A549 (cell line): ENCODE results near the gene P2RX6. TPM values are rescaled to one million over a fixed set of nuclear protein-coding genes. Genes with fewer than 3 reads are reported as not detected.

Experiments used
- ATAC-seq, 2 experiments: fragments of 200-7000 bp in 1 of 2; fragments of >200 bp in 1 of 2; cut with Nextera tagmentation in 1 of 2; cut with Tn5 transposase in 1 of 2; 3 replicates each; pipeline versions ENCODE4 v1.8.0 to v1.9.1; 2018 to 2020; ENCODE audit warnings: mild to moderate bottlenecking in 1 of 2, moderate library complexity in 1 of 2
- CTCF ChIA-PET: fragments of 300-600 bp; sonication (Branson Sonifier 250); formaldehyde crosslinking; extraction: SDS; loops from one replicate; lab custom pipeline; 2021; ENCODE audit warnings: antibody characterized with exemption, inconsistent platforms; lab: Yijun Ruan, JAX
- POLR2A ChIA-PET: fragments of 350-600 bp; formaldehyde crosslinking; extraction: SDS; loops from one replicate; lab custom pipeline; 2021; ENCODE audit warnings: antibody characterized with exemption, inconsistent platforms; lab: Yijun Ruan, JAX
- DNase-seq, 2 experiments: peaks; one replicate each; pipeline versions ENCODE4 v3.0.0 to v3.0.0-alpha.2; 2011 to 2016; ENCODE audit warnings: low read depth in 1 of 2, low spot score in 1 of 2
- FAIRE-seq: peaks from 2 replicates; lab custom pipeline; 2011; peaks lifted over from hg19 to GRCh38; lab: Jason Lieb, UNC
- H3K27ac ChIP-seq, 2 experiments: fragments of >200 bp; sonication (Bioruptor Twin); formaldehyde crosslinking; 3 replicates each; pipeline ENCODE4 v1.5.1; 2016 to 2017
- H3K4me1 ChIP-seq: fragments of >200 bp; sonication (Bioruptor Twin); formaldehyde crosslinking; 3 replicates; pipeline ENCODE4 v1.6.1; 2016
- H3K4me2 ChIP-seq: fragments of >200 bp; sonication (Bioruptor Twin); formaldehyde crosslinking; 3 replicates; pipeline ENCODE4 v1.6.1; 2016
- H3K4me3 ChIP-seq: fragments of >200 bp; sonication (Bioruptor Twin); formaldehyde crosslinking; 3 replicates; pipeline ENCODE4 v1.5.1; 2016
- H3K9me3 ChIP-seq: fragments of >200 bp; sonication (Bioruptor Twin); formaldehyde crosslinking; 3 replicates; pipeline ENCODE4 v1.6.1; 2016
- ATOH8 ChIP-seq: fragments of 250-450 bp; sonication (Bioruptor Pico); IDR thresholded peaks from 2 replicates; pipeline ENCODE4 v1.5.0; 2020; ENCODE audit warnings: low read depth, mild to moderate bottlenecking, moderate library complexity
- E2F6 ChIP-seq: IDR thresholded peaks from 2 replicates; pipeline ENCODE4 v1.6.1; 2012; ENCODE audit warnings: low read depth, borderline replicate concordance
- HMGXB4 ChIP-seq: fragments of 250-450 bp; sonication (Bioruptor Pico); IDR thresholded peaks from 2 replicates; pipeline ENCODE4 v1.5.0; 2021; ENCODE audit warnings: mild to moderate bottlenecking, moderate library complexity, borderline replicate concordance
- HOXB13 ChIP-seq: fragments of 250-450 bp; sonication (Bioruptor Pico); IDR thresholded peaks from 2 replicates; pipeline ENCODE4 v1.5.0; 2020; ENCODE audit warnings: low read depth, mild to moderate bottlenecking, moderate library complexity
- KDM1A ChIP-seq: fragments of 200-600 bp; sonication (generic); IDR thresholded peaks from 2 replicates; pipeline ENCODE4 v1.6.1; 2016; ENCODE audit warnings: low read depth, mild to moderate bottlenecking
- MAFK ChIP-seq: fragments of 450-650 bp; IDR thresholded peaks from 2 replicates; pipeline ENCODE4 v1.6.1; 2014; ENCODE audit not compliant: partially characterized antibody
- MAX ChIP-seq: IDR thresholded peaks from 2 replicates; pipeline ENCODE4 v1.6.1; 2012
- RCOR1 ChIP-seq: fragments of 150-350 bp; IDR thresholded peaks from 2 replicates; pipeline ENCODE4 v1.6.1; 2014; ENCODE audit warnings: antibody characterized with exemption, low read length, low read depth
- SREBF2 ChIP-seq: fragments of 450-650 bp; IDR thresholded peaks from 2 replicates; pipeline ENCODE4 v1.6.1; 2014; ENCODE audit warnings: mild to moderate bottlenecking, moderate library complexity
- TFCP2L1 ChIP-seq: fragments of 250-450 bp; sonication (Bioruptor Pico); IDR thresholded peaks from 2 replicates; pipeline ENCODE4 v1.5.0; 2021; ENCODE audit warnings: mild to moderate bottlenecking
- USF2 ChIP-seq: fragments of 450-650 bp; IDR thresholded peaks from 2 replicates; pipeline ENCODE4 v1.6.1; 2014; ENCODE audit warnings: antibody characterized with exemption
- ZC3H11A ChIP-seq: fragments of 450-650 bp; IDR thresholded peaks from 2 replicates; pipeline ENCODE4 v1.6.1; 2014; ENCODE audit warnings: antibody characterized with exemption, mild to moderate bottlenecking
- ZNF302 ChIP-seq: fragments of 250-450 bp; sonication (Bioruptor Pico); IDR thresholded peaks from 2 replicates; pipeline ENCODE4 v1.9.0; 2021; ENCODE audit warnings: inconsistent platforms, mild to moderate bottlenecking, moderate library complexity
- ZSCAN20 ChIP-seq: fragments of 250-450 bp; sonication (Bioruptor Pico); IDR thresholded peaks from 2 replicates; pipeline ENCODE4 v1.8.0; 2022; ENCODE audit warnings: mild to moderate bottlenecking, moderate library complexity
- WGBS: methylation state at CpG from one replicate; pipeline ENCODE4 v1.1.6; 2017; ENCODE audit errors: missing lambda C conversion rate; 5-methylcytosine and 5-hydroxymethylcytosine counted together
- polyA plus RNA-seq, 4 experiments: library from polyadenylated mRNA; depleted of rRNA in 3 of 4; stranded (reverse); fragments of >200 nt; fragmentation: RNase III in 1 of 4; extraction: RNeasy Plus Mini Kit Qiagen cat#74134 plus additional on column Dnase treatment in 1 of 4; gene quantifications; 2 replicates in 3 of 4; 3 replicates in 1 of 4; pipeline ENCODE4 v1.2.3, GENCODE V29; 2011 to 2017

P2RX6 gene
- polyA plus RNA-seq, 2 of the 4 experiments (the other 2 are of a cell fraction), result 0.67 to 0.92 TPM

GRCh38 chr22:21013657-21014201 lies 1.2 kb upstream of the P2RX6 start (continued):
- TF ChIP-seq SREBF2, result no peak
- no peak for TF ChIP-seq ATOH8 (CRISPR knock-in tag)

GRCh38 chr22:21014202-21014725 lies 701 bp upstream of the P2RX6 start:
- CTCF ChIA-PET, result interaction anchor here (1.1 to 1.4 kb wide), 2 partner anchors 88 to 90 kb away, joined by 3 read pairs; no protein-coding TSS in a partner anchor
- Histone ChIP-seq H3K27ac (peak overlapping the region; percentile 68 to 80), H3K4me2 (peak overlapping the region; percentile 98)
- POLR2A ChIA-PET, result interaction anchor here (2.6 kb wide), 1 partner anchor 12 kb away, joined by 8 read pairs; the partner anchor contains the start of gene THAP7
- TF ChIP-seq MAX (peak; percentile 43), ZNF302 (CRISPR knock-in tag) (no peak), E2F6 (peak; percentile 28; the same call in 1 of the 2 replicates), HOXB13 (no peak)
- TF ChIP-seq, all 56 proteins: peak for 2
- DNase-seq, result peak; percentile 70 to 74
- no peak for FAIRE-seq
- Histone ChIP-seq H3K4me3 (peak overlapping the region; percentile 44), H3K9me3 (no peaks in the 10 kb centered on the region), H3K4me1 (peaks cover 18% of the 10 kb centered on the region)
- peak; percentile 77 to 92 for ATAC-seq
- WGBS, result 6% methylated on average over 13 of the region's 40 CpGs

- Histone ChIP-seq H3K9me3 (no peaks in the 10 kb centered on the region), H3K27ac (peak overlapping the region; percentile 68 to 80; a peak in 5 of 6 replicates), H3K4me2 (peak overlapping the region; percentile 98), H3K4me3 (no peak overlapping the region), H3K4me1 (peaks cover 18% of the 10 kb centered on the region)
- ATAC-seq (no peak), FAIRE-seq (no peak), DNase-seq (no peak)
- POLR2A ChIA-PET, result interaction anchor here (2.6 kb wide), 1 partner anchor 14 kb away, joined by 8 read pairs; the partner anchor contains the start of gene THAP7
- CTCF ChIA-PET, result interaction anchor here (0.7 to 1.4 kb wide), 4 partner anchors 48 to 89 kb away, joined by 3 to 4 read pairs (median 3); no protein-coding TSS in a partner anchor
- TF ChIP-seq KDM1A (no peak), ZSCAN20 (CRISPR knock-in tag) (no peak), HMGXB4 (CRISPR knock-in tag) (no peak), MAFK (no peak), ZNF302 (CRISPR knock-in tag) (no peak), USF2 (no peak), ZC3H11A (no peak), SREBF2 (no peak), RCOR1 (no peak), TFCP2L1 (CRISPR knock-in tag) (no peak)
- 89% methylated on average over 8 of the region's 10 CpGs for WGBS
These were observed 571 bp downstream of the P2RX6 start for GRCh38 chr22:21015466-21016006.
